Prostate gland (tissue), 2 donors: Measurements from ENCODE around the gene MYL9.

Experiments
- CTCF ChIP-seq, 4 experiments: fragments of 200-600 bp in 2 of 4; fragments of 450-650 bp in 2 of 4; sonication (generic) in 2 of 4; IDR thresholded peaks; 1 replicate in 3 of 4; 2 replicates in 1 of 4; pipeline ENCODE4 v1.5.1; 2016 to 2019; ENCODE audit warnings: antibody characterized with exemption in 4 of 4, mild to moderate bottlenecking in 2 of 4, moderate library complexity in 2 of 4
- POLR2A ChIP-seq: fragments of 450-650 bp; IDR thresholded peaks from one replicate; pipeline ENCODE4 v1.6.1; 2016; ENCODE audit warnings: antibody characterized with exemption, mild to moderate bottlenecking
- POLR2AphosphoS5 ChIP-seq: sonication (generic); formaldehyde crosslinking; IDR thresholded peaks from one replicate; pipeline ENCODE4 v1.6.1; 2017; ENCODE audit warnings: antibody characterized with exemption

DNA sequence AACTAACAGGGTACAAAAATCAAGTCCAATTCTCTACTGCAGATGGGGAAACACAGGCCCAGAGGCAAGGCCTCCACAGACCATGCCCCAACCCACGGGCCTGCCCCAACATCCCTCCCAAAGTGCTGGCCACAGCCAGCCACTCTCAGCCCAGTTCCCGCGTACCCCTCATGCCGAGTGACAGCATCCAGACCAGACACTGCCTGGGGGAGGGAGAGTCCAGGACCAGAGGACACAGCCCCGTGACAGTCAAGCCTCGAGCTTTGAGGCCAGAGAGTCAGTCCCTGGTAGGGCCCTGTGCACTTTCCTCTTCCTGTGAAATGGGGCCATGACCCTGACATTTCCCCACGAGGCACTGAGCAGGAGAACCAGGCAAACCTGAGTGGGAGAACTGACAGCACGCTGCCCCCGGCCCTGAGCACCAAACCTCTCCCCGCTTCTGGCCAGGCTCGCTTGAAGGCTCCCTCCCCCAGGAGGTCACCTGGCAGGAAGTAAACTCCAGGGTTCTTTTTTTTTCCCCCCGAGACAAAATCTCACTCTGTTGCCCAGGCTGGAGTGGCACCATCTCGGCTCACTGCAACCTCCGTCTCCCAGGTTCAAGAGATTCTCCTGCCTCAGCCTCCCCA lies 4.9 kb downstream of the MYL9 start:
- TF ChIP-seq CTCF (IDR thresholded peaks at IDR 0.05) (no peak), POLR2AphosphoS5 (no peak), POLR2A (no peak)
